Psoas muscle (tissue), 8 donors: ENCODE measurements around the gene UBTF. TPM values are rescaled to one million over a fixed set of nuclear protein-coding genes. Genes with fewer than 3 reads are reported as not detected.

Experiments used
- ATAC-seq, 4 donors: fragments of 200-7000 bp; cut with Tn5 transposase; one replicate each; pipeline ENCODE4 v1.9.1; 2020; ENCODE audit warnings: moderate library complexity in 3 of 4, mild to moderate bottlenecking in 2 of 4
- DNase-seq, 2 donors: peaks; one replicate each; pipeline ENCODE4 v3.0.0-alpha.2; 2020
- H3K27ac ChIP-seq: fragments of 200-600 bp; one replicate; pipeline ENCODE4 v1.8.0; 2022
- H3K27me3 ChIP-seq, 3 donors: fragments of 200-600 bp in 1 of 3; one replicate each; pipeline versions ENCODE4 v1.6.1 to v1.8.0; 2013 to 2022; ENCODE audit warnings: low read length in 2 of 3, mild to moderate bottlenecking in 2 of 3, moderate library complexity in 1 of 3; ENCODE audit not compliant: insufficient read depth in 3 of 3
- H3K36me3 ChIP-seq, 2 donors: fragments of 200-600 bp in 1 of 2; one replicate each; pipeline versions ENCODE4 v1.6.1 to v1.8.0; 2013 to 2022; ENCODE audit warnings: low read depth in 1 of 2, mild to moderate bottlenecking in 1 of 2, moderate library complexity in 1 of 2; ENCODE audit not compliant: insufficient read depth in 1 of 2
- H3K4me1 ChIP-seq: fragments of 200-600 bp; one replicate; pipeline ENCODE4 v1.8.0; 2022
- H3K4me3 ChIP-seq: fragments of 200-600 bp; one replicate; pipeline ENCODE4 v1.8.0; 2022; ENCODE audit warnings: mild to moderate bottlenecking
- H3K9me3 ChIP-seq: fragments of 200-600 bp; one replicate; pipeline ENCODE4 v1.8.0; 2022
- WGBS, 3 donors: extraction: QIAGEN DNeasy Blood & Tissue Kit; methylation state at CpG; one replicate each; pipeline versions ENCODE4 v1.1.6 to v1.1.7; 2013; 5-methylcytosine and 5-hydroxymethylcytosine counted together
- intact Hi-C, 2 donors: fragments of 100-400 bp; cut with DNase I; formaldehyde crosslinking; loops; one replicate each; pipeline versions ENCODE4 v1.11.0 to v1.14.2; 2022
- polyA plus RNA-seq, 3 donors: library from polyadenylated mRNA; stranded (reverse); fragments of 200-250 nt; gene quantifications; one replicate each; pipeline ENCODE4 v1.2.3, GENCODE V29; 2013
- total RNA-seq, 4 donors: library from RNA; stranded (reverse); fragmentation: NEBNext Ultra II Directional in 2 of 4; extraction: Animal tissue kit (Norgen Biotek cat#: 25700) in 2 of 4; gene quantifications; one replicate each; pipeline versions ENCODE4 v1.2.1 to v1.2.4, GENCODE V29; 2021 to 2023
- TF ChIP-seq, protein P1 (sequence below): fragments of 200-600 bp; IDR thresholded peaks from one replicate; pipeline ENCODE4 v1.8.0; 2022; ENCODE audit warnings: antibody characterized with exemption
- donor health status: healthy with polysubstance abuse.
- donor health status: DM: no; HTN: no; CAD: no; lungs with moderate emphysema.
- donor health status: Bipolar disorder and iron deficiency.
- donor health status: healthy.
- donor health status: DM: yes; HTN: yes; CAD: no.
- donor health status: DM: no; HTN: no; CAD: no.
- donor health status: DM: no; HTN: no; CAD: no.
- donor health status: DM: yes; HTN: yes; CAD: no.

UBTF gene
- total and polyA plus RNA-seq, 7 donors: 36.0 to 67.5 (median 47.6) TPM

DNA sequence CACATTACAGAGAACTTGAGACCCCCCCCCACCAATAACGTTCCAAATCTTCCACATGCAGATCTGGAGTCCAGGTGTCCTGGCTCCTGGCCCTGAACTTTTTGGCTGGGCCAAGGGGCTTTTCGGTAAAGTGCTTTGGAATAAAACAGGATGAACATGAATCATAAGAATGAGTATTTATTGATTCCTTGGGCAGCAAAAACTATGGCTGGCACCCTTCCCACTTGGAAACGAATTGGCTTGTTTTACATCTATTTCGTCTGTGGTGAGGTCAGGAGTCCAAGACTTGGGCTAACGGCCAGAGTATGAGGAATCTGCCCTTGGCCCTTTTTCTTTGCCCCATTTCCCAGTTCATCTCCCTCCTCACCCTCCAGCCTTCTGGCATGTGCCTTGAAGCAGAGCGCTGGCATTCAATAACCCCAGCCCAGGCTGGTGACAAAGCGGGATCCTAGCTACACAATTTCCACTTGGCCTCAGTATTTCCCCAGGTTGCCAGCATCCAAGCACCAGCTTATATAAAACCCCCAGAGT lies 4.1 kb upstream of the UBTF start:
- Histone ChIP-seq H3K4me1 (peaks cover 19% of the 10 kb centered on the region), H3K27ac (peak overlapping the region; percentile 98), H3K9me3 (no peaks in the 10 kb centered on the region), H3K4me3 (peak overlapping the region; percentile 85), H3K36me3 (no peaks in the 10 kb centered on the region), H3K27me3 (no peaks in the 10 kb centered on the region)
- DNase-seq (peak; percentile 35 to 44), ATAC-seq (no peak)
- TF ChIP-seq, protein P1, sequence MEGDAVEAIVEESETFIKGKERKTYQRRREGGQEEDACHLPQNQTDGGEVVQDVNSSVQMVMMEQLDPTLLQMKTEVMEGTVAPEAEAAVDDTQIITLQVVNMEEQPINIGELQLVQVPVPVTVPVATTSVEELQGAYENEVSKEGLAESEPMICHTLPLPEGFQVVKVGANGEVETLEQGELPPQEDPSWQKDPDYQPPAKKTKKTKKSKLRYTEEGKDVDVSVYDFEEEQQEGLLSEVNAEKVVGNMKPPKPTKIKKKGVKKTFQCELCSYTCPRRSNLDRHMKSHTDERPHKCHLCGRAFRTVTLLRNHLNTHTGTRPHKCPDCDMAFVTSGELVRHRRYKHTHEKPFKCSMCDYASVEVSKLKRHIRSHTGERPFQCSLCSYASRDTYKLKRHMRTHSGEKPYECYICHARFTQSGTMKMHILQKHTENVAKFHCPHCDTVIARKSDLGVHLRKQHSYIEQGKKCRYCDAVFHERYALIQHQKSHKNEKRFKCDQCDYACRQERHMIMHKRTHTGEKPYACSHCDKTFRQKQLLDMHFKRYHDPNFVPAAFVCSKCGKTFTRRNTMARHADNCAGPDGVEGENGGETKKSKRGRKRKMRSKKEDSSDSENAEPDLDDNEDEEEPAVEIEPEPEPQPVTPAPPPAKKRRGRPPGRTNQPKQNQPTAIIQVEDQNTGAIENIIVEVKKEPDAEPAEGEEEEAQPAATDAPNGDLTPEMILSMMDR: no peak
- 9 to 12% (median 10%) methylated on average over 7 of the region's 7 CpGs for WGBS, 3 donors
- intact Hi-C loops: loop anchor here in 1 of 2 donors (5.0 kb wide), 1 partner anchor 279 kb away; the partner anchor contains the start of gene GPATCH8

GRCh38 chr17:44222112-44222869 lies 2.8 kb upstream of the UBTF start:
- Histone ChIP-seq H3K27ac (peak overlapping the region; percentile 98), H3K4me1 (peaks cover 28% of the 10 kb centered on the region), H3K9me3 (no peaks in the 10 kb centered on the region), H3K4me3 (peak overlapping the region; percentile 85), H3K27me3 (no peaks in the 10 kb centered on the region), H3K36me3 (peaks cover 0 to 2% of the 10 kb centered on the region in 2 donors)
- 0 to 1% (median 1%) methylated on average over 35 to 36 of the region's 36 CpGs for WGBS, 3 donors
- peak; percentile 20 to 54 (median 22) for ATAC-seq
- TF ChIP-seq, protein P1: peak; percentile 8
- peak; percentile 79 to 86 for DNase-seq
- intact Hi-C loops: loop anchor here in 1 of 2 donors (5.0 kb wide), 1 partner anchor 280 kb away; the partner anchor contains the start of gene GPATCH8

DNA sequence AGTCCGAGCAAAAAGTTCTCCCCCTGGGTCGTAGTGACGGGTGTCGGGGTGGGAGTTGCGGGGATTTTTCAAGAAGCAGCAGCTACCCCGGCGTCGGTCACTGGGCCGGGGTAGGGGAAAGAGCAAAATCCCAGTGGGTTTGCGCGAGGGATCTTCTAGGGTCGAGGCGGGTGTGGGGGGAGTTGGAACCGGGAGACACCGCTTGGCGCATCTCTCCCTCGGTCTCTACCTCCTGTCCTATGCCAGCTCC lies 2.3 kb upstream of the UBTF start:
- Histone ChIP-seq H3K27ac (peak overlapping the region; percentile 98), H3K36me3 (peaks cover 0 to 7% of the 10 kb centered on the region in 2 donors), H3K4me1 (peaks cover 33% of the 10 kb centered on the region), H3K27me3 (no peaks in the 10 kb centered on the region), H3K4me3 (peak overlapping the region; percentile 85), H3K9me3 (no peaks in the 10 kb centered on the region)
- DNase-seq (peak in 1 of 2 donors; percentile 37), ATAC-seq (peak in 2 of 4 donors; percentile 0)
- WGBS, 3 donors: 1 to 3% (median 1%) methylated on average over 13 to 17 of the region's 17 CpGs
- intact Hi-C loops: loop anchor here in 1 of 2 donors (5.0 kb wide), 1 partner anchor 281 kb away; the partner anchor contains the start of gene GPATCH8
- TF ChIP-seq, protein P1: no peak

DNA sequence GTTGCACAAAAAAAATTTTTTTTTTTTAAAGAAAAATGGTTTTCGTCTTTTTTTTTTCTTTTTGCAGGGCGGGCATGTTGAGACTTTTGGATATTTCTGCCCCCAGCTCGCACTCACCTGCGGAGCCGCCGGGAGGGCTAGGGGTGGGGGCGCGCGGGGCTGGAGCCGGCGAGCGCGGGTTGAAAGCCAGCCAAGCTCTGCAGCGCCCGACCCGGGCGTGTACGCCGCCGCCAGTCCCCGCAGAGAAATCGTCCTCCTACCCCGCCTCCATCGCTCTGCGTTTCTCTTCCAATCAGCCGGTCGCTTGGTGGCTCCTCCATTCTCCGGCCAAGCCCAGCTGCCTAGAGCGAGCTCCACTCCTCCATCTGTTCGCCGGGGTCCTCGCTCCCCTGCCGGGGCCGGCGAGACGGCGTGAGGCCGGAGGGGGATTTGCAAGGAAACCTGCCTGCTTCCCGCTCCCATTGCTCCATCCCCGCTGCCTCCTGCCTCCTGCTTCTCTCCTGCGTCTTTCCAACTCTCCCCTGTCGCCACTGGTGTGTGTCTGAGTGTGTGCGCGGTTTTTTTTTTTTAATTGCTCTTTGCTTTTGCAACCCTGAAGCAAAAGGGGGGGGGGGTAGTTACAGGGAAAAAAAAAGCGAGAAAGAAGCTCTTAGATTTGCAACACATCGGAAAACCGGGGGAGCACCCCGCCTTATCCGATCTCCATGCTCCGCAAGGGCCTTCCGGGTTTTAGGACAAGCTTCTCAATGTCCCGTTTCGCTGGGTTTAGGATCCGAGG lies 1.8 kb upstream of the UBTF start:
- Histone ChIP-seq H3K27me3 (no peaks in the 10 kb centered on the region), H3K36me3 (peaks cover 0 to 12% of the 10 kb centered on the region in 2 donors), H3K4me3 (peak overlapping the region; percentile 85), H3K9me3 (no peaks in the 10 kb centered on the region), H3K27ac (peak overlapping the region; percentile 98), H3K4me1 (peaks cover 36% of the 10 kb centered on the region)
- ATAC-seq: peak; percentile 21 to 59 (median 36)
- peak; percentile 67 to 88 for DNase-seq
- intact Hi-C loops: loop anchor here in 1 of 2 donors (5.0 kb wide), 1 partner anchor 281 kb away; the partner anchor contains the start of gene GPATCH8
- WGBS, 3 donors: 0% methylated on average over 53 to 54 of the region's 54 CpGs
- TF ChIP-seq, protein P1: no peak
